ENCODE results near the gene KRTAP10-2.

KRTAP10-2 gene

GRCh38 chr21:44508711-44509445 is 42.4 kb downstream of the KRTAP10-2 start:
- CTCF ChIA-PET = interaction anchor here (0.7 to 2.1 kb wide), 3 partner anchors 32 to 284 kb away, joined by 3 to 36 read pairs (median 5); no protein-coding TSS in a partner anchor
- DNase-seq (ENCODE audit: low spot score) = no peak
- POLR2A ChIA-PET (ENCODE audit: low non-redundant PET) = no interaction called here
- H3K27ac ChIP-seq = no peak overlapping the region
- TF ChIP-seq, protein P1, sequence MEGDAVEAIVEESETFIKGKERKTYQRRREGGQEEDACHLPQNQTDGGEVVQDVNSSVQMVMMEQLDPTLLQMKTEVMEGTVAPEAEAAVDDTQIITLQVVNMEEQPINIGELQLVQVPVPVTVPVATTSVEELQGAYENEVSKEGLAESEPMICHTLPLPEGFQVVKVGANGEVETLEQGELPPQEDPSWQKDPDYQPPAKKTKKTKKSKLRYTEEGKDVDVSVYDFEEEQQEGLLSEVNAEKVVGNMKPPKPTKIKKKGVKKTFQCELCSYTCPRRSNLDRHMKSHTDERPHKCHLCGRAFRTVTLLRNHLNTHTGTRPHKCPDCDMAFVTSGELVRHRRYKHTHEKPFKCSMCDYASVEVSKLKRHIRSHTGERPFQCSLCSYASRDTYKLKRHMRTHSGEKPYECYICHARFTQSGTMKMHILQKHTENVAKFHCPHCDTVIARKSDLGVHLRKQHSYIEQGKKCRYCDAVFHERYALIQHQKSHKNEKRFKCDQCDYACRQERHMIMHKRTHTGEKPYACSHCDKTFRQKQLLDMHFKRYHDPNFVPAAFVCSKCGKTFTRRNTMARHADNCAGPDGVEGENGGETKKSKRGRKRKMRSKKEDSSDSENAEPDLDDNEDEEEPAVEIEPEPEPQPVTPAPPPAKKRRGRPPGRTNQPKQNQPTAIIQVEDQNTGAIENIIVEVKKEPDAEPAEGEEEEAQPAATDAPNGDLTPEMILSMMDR (conservative IDR thresholded peaks at IDR 0.05; ENCODE audit: low read depth) = no peak

GRCh38 chr21:44508426-44508710 is 42.9 kb downstream of the KRTAP10-2 start:
- POLR2A ChIA-PET (ENCODE audit: low non-redundant PET) = no interaction called here
- DNase-seq (ENCODE audit: low spot score) = no peak
- TF ChIP-seq, protein P1 (conservative IDR thresholded peaks at IDR 0.05; ENCODE audit: low read depth) = no peak
- CTCF ChIA-PET = interaction anchor here (2.1 kb wide), 1 partner anchor 252 kb away, joined by 5 read pairs; no protein-coding TSS in a partner anchor
- H3K27ac ChIP-seq = no peak overlapping the region

GRCh38 chr21:44507673-44508425 is 43.5 kb downstream of the KRTAP10-2 start:
- H3K27ac ChIP-seq = no peak overlapping the region
- DNase-seq (ENCODE audit: low spot score) = no peak
- TF ChIP-seq, protein P1 (conservative IDR thresholded peaks at IDR 0.05; ENCODE audit: low read depth) = no peak
- ChIA-PET CTCF (interaction anchor here (0.7 kb wide), 1 partner anchor 1065 kb away, joined by 3 read pairs; no protein-coding TSS in a partner anchor), POLR2A (ENCODE audit: low non-redundant PET) (no interaction called here)

DNA sequence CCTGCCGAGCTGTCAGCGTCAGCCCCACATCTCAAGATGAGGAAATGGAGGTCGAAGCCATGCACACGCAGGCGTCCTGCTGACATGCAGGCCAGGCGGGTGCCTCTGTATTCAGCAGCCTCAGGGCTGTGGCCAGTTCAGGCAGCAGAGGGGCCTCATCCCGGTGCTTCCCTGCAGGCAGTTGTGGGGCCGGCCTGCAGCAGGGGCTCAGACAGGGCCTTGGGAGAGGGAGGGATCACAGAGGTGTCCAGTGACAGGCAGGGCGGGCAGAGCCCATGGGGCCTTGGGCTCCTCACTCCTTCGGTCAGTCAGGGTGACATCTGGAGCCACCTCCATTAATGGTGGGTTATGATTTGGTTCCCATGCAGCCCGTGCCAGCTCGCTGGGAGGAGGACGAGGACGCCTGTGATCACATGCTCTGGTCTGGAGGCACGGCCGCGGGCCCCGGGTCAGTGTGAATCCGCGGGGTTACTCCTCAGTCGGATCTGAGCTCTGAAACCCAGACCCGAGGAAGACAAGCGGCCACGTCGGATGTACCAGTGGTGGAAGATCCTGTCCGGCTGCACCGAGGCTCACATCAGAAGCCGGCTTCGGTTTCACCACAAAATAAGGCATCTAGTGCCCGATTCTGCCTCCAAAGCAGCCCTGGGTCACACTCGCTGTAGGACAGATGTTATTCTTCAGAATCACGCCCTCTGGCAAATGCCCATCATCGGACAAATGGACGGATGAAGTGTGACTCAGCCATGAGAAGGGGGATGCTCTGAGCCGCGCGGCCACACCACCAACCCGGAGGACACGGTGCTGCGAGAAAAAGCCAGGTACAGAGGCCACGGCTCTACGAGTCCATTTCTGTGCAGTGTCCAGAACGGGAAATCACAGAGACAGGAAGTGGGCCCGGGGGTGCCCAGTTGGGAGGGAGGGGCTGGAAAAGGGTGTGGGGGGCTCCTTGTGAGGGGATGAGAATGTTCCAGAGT is 44.7 kb downstream of the KRTAP10-2 start:
- TF ChIP-seq, protein P1 (conservative IDR thresholded peaks at IDR 0.05; ENCODE audit: low read depth) = no peak
- no peak for DNase-seq (ENCODE audit: low spot score)
- POLR2A ChIA-PET (ENCODE audit: low non-redundant PET) = no interaction called here
- CTCF ChIA-PET = interaction anchor here (0.5 to 2.1 kb wide), 3 partner anchors 96 to 1066 kb away, joined by 3 to 7 read pairs (median 4); no protein-coding TSS in a partner anchor
- H3K27ac ChIP-seq = no peak overlapping the region

DNA sequence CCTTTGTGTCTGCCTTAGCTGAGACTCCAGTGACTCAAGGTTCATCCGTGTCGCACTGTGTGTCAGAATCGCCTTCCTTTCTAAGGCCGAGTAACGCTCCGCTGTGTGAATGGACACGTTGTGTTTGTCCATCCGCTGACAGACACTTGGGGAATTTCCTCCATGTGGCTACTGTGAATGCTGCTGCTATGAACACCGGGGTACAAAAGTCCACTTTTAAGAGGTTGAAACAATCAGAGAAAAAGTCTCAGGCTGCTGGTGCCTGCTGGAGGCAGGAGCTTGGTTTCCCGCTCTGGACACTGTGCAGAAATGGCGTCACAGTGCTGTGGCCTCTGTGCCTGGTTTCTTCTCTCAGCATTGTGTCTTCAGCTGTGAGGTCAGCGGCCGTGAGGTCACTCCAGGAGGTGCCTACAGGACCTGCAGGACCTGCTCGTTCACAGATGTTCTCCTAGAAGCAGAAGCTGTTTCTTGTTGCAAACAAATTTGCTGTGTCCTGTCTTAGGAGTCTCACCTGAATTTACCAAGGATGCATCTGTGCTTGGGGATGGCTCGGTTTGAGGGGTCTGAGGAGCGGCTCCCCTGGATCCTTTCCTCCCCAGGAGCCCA is 45.5 kb downstream of the KRTAP10-2 start:
- TF ChIP-seq, protein P1 (conservative IDR thresholded peaks at IDR 0.05; ENCODE audit: low read depth) = no peak
- ChIA-PET CTCF (interaction anchor here (0.5 to 2.1 kb wide), 3 partner anchors 97 to 288 kb away, joined by 3 to 7 read pairs (median 4); no protein-coding TSS in a partner anchor), POLR2A (ENCODE audit: low non-redundant PET) (no interaction called here)
- DNase-seq (ENCODE audit: low spot score) = no peak
- H3K27ac ChIP-seq = no peak overlapping the region
